ENCODE data around the gene EXT2.

DNA sequence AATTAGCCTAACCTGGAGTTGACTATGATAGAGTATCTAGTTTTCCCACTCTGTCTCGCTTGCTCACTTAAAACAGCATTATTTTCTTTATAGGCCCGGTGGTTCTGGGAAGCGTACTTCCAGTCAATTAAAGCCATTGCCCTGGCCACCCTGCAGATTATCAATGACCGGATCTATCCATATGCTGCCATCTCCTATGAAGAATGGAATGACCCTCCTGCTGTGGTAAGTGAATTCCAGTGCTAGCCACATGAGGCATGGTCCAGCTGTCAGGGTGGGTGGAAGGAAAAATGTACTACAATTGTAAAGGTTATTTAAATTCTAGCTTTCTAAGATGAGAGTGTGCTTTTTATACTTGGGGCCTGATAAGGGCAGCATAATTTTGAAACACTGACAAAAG is 76.0 kb downstream of the EXT2 start:
- TF ChIP-seq, protein P1, sequence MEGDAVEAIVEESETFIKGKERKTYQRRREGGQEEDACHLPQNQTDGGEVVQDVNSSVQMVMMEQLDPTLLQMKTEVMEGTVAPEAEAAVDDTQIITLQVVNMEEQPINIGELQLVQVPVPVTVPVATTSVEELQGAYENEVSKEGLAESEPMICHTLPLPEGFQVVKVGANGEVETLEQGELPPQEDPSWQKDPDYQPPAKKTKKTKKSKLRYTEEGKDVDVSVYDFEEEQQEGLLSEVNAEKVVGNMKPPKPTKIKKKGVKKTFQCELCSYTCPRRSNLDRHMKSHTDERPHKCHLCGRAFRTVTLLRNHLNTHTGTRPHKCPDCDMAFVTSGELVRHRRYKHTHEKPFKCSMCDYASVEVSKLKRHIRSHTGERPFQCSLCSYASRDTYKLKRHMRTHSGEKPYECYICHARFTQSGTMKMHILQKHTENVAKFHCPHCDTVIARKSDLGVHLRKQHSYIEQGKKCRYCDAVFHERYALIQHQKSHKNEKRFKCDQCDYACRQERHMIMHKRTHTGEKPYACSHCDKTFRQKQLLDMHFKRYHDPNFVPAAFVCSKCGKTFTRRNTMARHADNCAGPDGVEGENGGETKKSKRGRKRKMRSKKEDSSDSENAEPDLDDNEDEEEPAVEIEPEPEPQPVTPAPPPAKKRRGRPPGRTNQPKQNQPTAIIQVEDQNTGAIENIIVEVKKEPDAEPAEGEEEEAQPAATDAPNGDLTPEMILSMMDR (IDR thresholded peaks at IDR 0.05) = no peak
- TF ChIP-seq POLR2A (IDR thresholded peaks at IDR 0.05; ENCODE audit: low read depth) (no peak), EP300 (IDR thresholded peaks at IDR 0.05) (no peak)
